ENCODE data around the gene PRKAB1. TPM values are rescaled to one million over a fixed set of nuclear protein-coding genes. Genes with fewer than 3 reads are reported as not detected.
A peak's percentile ranks its signal among the peaks of the same experiment; 100 is the strongest.

The PRKAB1 gene
- total RNA-seq, 2 donors from 2014 or later: 28.8 to 32.0 TPM

DNA sequence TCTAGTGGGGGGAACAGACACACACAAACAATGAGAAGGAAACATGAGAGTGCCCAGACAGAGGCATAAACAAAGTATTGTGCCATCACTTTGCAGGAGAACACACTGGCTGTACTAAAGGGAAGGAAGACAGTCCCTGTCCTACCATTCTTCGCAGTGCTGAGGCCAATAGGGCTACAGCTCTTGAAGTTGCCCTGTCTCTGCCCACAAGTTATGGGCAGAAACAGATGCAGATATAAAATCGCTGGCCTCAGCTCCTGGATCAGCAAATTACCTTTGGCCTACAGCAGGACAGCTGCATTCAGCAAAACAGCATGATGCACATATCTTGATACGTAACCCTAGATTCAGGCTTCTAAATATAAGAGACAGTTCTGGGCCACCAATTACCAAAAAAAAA lies 23.0 kb upstream of the PRKAB1 start:
- WGBS, 2 experiments (ENCODE audit: insufficient coverage in 1 of 2, insufficient read length in 1 of 2): 83 to 93% methylated on average over 1 to 3 of the region's 3 CpGs

DNA sequence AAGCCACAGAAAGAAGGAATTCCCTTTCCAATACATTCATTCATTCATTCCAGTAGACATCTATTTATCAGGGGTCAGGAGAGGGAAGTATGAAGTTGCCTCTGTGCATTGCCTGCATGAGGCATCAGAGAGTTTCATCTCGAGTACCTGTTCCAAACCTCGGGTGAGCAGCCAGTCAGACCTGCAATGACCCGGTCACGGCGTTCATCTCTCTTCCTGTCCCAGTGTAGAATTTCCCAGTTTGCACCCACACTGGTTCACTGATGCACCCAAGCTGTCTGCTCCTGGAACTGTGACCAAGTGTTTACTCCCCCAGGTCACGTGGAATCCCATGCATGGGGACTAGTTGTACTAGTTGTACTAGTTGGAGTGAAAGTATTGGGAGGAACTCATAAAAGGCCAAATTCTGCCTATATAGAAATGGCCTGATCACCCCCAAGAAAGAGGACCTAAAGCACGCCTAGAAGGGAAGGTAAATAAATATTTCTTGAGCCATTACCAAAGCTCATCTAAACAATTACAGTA lies 22.3 kb upstream of the PRKAB1 start:
- Mint-ChIP-seq H3K4me1 (no peaks in the 10 kb centered on the region), H3K9me3 (no peaks in the 10 kb centered on the region), H3K27ac (no peak overlapping the region), H3K36me3 (ENCODE audit: low read depth) (no peaks in the 10 kb centered on the region), H3K4me3 (no peak overlapping the region), H3K27me3 (ENCODE audit: insufficient read depth) (peaks cover 14% of the 10 kb centered on the region)
- Histone ChIP-seq H3K9ac (ENCODE audit: extremely low read depth, low read length, poor library complexity, severe bottlenecking) (no peak overlapping the region), H3K4me3 (ENCODE audit: low read length) (no peak overlapping the region), H3K9me3 (ENCODE audit: control insufficient read depth, low read length) (no peaks in the 10 kb centered on the region), H3K27ac (ENCODE audit: low read depth, low read length) (no peak overlapping the region), H3K27me3 (ENCODE audit: control insufficient read depth, insufficient read depth, low read length, poor library complexity, severe bottlenecking) (no peaks in the 10 kb centered on the region), H3K4me1 (ENCODE audit: control insufficient read depth, insufficient read depth, low read length) (no peaks in the 10 kb centered on the region), H3K36me3 (ENCODE audit: control insufficient read depth, insufficient read depth, low read length) (no peaks in the 10 kb centered on the region)
- DNase-seq: no peak
- WGBS, 2 experiments (ENCODE audit: insufficient coverage in 1 of 2, insufficient read length in 1 of 2): 90 to 96% methylated on average over 5 to 6 of the region's 7 CpGs
- TF ChIP-seq, protein P1, sequence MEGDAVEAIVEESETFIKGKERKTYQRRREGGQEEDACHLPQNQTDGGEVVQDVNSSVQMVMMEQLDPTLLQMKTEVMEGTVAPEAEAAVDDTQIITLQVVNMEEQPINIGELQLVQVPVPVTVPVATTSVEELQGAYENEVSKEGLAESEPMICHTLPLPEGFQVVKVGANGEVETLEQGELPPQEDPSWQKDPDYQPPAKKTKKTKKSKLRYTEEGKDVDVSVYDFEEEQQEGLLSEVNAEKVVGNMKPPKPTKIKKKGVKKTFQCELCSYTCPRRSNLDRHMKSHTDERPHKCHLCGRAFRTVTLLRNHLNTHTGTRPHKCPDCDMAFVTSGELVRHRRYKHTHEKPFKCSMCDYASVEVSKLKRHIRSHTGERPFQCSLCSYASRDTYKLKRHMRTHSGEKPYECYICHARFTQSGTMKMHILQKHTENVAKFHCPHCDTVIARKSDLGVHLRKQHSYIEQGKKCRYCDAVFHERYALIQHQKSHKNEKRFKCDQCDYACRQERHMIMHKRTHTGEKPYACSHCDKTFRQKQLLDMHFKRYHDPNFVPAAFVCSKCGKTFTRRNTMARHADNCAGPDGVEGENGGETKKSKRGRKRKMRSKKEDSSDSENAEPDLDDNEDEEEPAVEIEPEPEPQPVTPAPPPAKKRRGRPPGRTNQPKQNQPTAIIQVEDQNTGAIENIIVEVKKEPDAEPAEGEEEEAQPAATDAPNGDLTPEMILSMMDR (conservative IDR thresholded peaks at IDR 0.05): no peak

More for the DNA sequence above, 23.0 kb upstream of the PRKAB1 start:
- H3K4me1 ChIP-seq (ENCODE audit: control insufficient read depth, insufficient read depth, low read length): no peaks in the 10 kb centered on the region
- no peaks in the 10 kb centered on the region for H3K9me3 ChIP-seq (ENCODE audit: control insufficient read depth, low read length)
- Mint-ChIP-seq H3K4me1 (no peaks in the 10 kb centered on the region), H3K4me3 (no peak overlapping the region), H3K9me3 (no peaks in the 10 kb centered on the region), H3K36me3 (ENCODE audit: low read depth) (no peaks in the 10 kb centered on the region), H3K27ac (no peak overlapping the region), H3K27me3 (ENCODE audit: insufficient read depth) (peaks cover 16% of the 10 kb centered on the region)
- DNase-seq: no peak
- H3K4me3 ChIP-seq (ENCODE audit: low read length): no peak overlapping the region
- no peaks in the 10 kb centered on the region for H3K36me3 ChIP-seq (ENCODE audit: control insufficient read depth, insufficient read depth, low read length)
- TF ChIP-seq, protein P1 (conservative IDR thresholded peaks at IDR 0.05): no peak
- no peak overlapping the region for H3K27ac ChIP-seq (ENCODE audit: low read depth, low read length)
- H3K27me3 ChIP-seq (ENCODE audit: control insufficient read depth, insufficient read depth, low read length, poor library complexity, severe bottlenecking): no peaks in the 10 kb centered on the region
- no peak overlapping the region for H3K9ac ChIP-seq (ENCODE audit: extremely low read depth, low read length, poor library complexity, severe bottlenecking)

DNA sequence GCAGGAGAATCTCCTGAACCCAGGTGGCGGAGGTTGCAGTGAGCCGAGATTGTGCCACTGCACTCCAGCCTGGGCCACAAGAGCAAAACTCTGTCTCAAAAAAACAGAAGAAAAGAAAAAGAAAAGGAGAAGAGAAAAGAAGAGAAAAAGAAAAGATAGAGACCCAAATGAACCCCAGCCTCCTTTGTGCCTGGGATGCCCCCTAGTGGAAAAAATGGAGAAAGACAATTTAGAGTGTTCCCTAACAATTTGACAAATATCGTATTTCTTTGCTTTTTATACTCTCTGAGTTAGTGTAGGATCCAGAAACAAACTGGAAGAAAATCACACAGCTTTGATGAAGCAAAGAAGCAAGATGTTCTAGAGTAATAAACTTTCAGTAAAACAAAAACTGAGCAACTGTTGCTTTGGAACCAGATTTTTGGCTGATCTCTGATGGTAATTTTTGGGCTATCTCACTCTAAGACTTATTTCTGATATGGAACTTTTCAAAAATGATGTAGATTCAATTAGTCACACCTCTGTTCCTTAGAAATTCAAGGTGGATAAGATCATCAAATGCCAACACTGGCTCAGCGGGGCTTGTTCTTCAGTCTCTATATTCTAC lies 18.6 kb upstream of the PRKAB1 start:
- H3K27me3 Mint-ChIP-seq (ENCODE audit: insufficient read depth): peaks cover 11% of the 10 kb centered on the region
- H3K27ac Mint-ChIP-seq: no peak overlapping the region
- Histone ChIP-seq H3K27me3 (ENCODE audit: control insufficient read depth, insufficient read depth, low read length, poor library complexity, severe bottlenecking) (no peaks in the 10 kb centered on the region), H3K4me1 (ENCODE audit: control insufficient read depth, insufficient read depth, low read length) (no peaks in the 10 kb centered on the region), H3K27ac (ENCODE audit: low read depth, low read length) (no peak overlapping the region), H3K4me3 (ENCODE audit: low read length) (no peak overlapping the region), H3K36me3 (ENCODE audit: control insufficient read depth, insufficient read depth, low read length) (no peaks in the 10 kb centered on the region), H3K9me3 (ENCODE audit: control insufficient read depth, low read length) (peaks cover 17% of the 10 kb centered on the region), H3K9ac (ENCODE audit: extremely low read depth, low read length, poor library complexity, severe bottlenecking) (no peak overlapping the region)
- WGBS, 2 experiments (ENCODE audit: insufficient coverage in 1 of 2, insufficient read length in 1 of 2): 66 to 79% methylated on average over 3 to 4 of the region's 4 CpGs
- no peak for DNase-seq
- TF ChIP-seq, protein P1 (conservative IDR thresholded peaks at IDR 0.05): peak; percentile 95
- no peaks in the 10 kb centered on the region for H3K4me1 Mint-ChIP-seq
- H3K4me3 Mint-ChIP-seq: no peak overlapping the region
- H3K9me3 Mint-ChIP-seq: peaks cover 23% of the 10 kb centered on the region
- no peaks in the 10 kb centered on the region for H3K36me3 Mint-ChIP-seq (ENCODE audit: low read depth)
